Renal pelvis (tissue), 4 donors: ENCODE data around the gene UBE2QL1. TPM values are rescaled to one million over a fixed set of nuclear protein-coding genes. Genes with fewer than 3 reads are reported as not detected.

Experiments used
- DNase-seq: peaks from one replicate; pipeline ENCODE4 v3.0.0-alpha.2; 2013
- polyA plus RNA-seq, 3 donors: library from polyadenylated mRNA; unstranded; fragments of 120-200 nt; gene quantifications; one replicate each; pipeline ENCODE4 v1.2.1, GENCODE V29; 2013; ENCODE audit not compliant: insufficient read length in 3 of 3

UBE2QL1 gene
- polyA plus RNA-seq, 3 donors: 0.67 to 0.95 (median 0.82) TPM

- no peak for DNase-seq
These were observed 76.8 kb downstream of the UBE2QL1 start for GRCh38 chr5:6525422-6525821.

- peak; percentile 8 for DNase-seq
These were observed 77.3 kb downstream of the UBE2QL1 start for GRCh38 chr5:6525910-6526309.

DNA sequence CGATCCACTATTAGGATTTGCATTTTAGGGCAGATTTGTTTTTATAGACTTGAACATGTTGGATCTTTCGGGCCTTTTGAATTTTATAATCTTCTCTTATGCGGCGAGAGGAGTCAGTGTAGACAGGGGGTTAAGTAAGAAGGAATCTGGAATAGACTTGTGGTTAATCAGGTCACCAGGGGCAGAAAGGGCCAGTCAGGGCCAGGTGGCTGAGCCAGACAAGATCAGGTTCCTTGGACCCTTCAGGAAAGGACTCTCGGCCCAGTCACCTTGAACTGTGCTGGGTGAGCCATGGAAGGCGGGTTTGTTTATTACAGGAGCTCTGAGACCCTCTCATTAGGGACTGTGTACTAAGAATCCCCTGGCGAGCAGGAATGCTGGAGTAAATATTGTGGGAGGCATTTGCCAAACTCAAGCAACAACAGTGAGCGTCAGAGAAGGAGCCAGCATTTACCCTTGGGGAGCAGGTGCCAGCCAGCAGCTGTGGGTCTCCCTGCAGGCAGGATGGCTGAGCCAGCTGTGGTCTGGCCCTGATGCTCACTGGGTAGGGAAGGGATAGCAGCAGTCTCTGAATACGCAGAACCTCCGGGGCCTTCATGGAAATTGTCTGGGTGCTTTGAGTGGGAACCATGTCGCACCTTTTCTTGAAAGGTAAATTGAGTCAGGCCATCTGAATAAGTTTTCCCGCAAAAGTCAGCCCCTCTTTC, 79.2 kb downstream of the UBE2QL1 start:
- DNase-seq: no peak

- no peak for DNase-seq
These were observed 86.9 kb downstream of the UBE2QL1 start for GRCh38 chr5:6535594-6535993.

- no peak for DNase-seq
These were observed 90.4 kb downstream of the UBE2QL1 start for GRCh38 chr5:6539060-6539459.

DNA sequence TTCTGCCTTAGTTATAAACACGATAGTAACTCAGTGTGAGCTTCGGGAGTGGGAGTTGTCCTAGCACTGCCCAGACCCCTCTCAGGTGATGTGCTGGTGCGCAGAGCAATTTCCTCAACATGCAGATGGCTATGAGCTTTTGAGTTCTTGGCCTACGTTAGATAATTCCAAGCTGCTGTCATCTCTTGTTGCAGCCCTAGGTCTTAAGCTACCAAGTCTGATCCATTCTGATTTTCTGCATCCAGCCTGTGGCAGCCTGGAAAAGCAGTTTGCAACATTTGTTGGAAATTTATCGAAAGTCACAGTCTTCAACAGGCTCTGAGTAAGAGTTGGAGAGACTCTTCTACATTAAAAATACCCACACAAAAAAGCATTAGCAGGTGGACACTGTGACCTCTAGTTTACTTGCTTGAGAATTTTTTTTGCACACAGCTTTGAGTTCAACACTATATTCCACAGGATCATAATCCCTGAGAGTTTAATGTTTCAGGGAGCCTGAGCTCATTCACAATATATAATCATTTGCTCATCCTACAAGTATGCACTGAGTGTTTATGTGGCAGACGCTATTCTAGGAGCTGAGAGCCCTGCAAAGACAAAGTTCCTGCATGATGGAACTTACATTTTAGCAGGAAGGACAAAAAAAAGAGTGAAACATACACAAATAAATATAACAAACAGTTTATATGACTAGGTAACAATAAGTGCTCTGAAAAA, 91.6 kb downstream of the UBE2QL1 start:
- DNase-seq: no peak

- no peak for DNase-seq
These were observed 92.8 kb downstream of the UBE2QL1 start for GRCh38 chr5:6541256-6542013.

GRCh38 chr5:6542421-6543345, 94.0 kb downstream of the UBE2QL1 start:
- no peak for DNase-seq

DNA sequence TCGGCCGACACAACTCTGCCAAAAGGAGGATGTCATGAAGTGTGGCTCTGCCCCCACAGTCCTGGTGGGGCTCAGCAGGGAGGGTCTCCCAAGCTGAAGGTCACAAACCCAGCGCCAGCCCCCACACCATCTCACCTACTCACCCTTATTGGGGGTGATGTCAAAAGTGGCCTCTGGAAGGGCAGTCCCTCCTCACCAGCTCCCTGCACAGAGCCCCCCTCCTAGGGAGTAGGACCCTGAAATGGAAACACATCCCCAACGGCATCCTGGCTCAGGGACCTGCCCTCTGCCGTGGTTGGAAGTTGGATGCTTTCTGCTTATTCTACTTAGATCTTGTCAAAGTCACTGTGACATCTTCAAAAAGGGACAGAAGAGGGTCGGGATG, 94.7 kb downstream of the UBE2QL1 start:
- DNase-seq: no peak

DNA sequence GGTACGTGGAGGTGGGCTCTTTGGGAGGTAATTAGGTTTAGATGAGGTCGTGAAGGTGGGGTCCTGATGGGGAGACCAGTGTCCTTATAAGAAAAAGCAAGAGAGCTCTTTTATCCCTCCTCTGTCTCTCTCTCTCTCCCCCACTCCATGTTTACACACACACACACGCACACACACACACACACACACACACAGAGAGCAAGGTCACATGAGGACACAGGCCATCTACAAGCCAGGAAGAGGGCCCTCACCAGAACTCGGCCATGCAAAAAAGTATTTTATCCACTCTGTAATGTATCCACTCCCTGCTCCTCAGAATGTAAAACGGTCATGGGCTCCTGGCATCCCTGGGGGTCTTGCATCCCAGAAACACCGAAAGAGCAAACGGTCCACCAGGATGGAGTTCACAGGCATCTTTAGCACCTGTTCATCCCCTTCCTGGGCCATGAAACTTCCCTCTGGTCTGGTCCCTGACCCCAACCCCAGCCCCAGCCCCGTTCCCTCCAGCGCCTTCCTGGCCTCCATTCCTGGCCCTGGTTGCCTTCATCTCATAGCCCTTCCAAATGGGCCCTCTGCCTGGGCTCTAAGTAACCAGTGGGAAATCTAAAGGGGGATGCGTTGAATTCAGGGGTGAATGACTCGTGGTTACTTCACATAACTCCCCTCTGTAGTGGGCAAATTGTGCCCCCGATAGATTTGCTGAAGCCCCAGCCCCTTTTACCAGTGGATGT, 95.3 kb downstream of the UBE2QL1 start:
- no peak for DNase-seq

Other genes starting within 250 kb of the UBE2QL1 start
- gene MED10, start 70.3 kb upstream of the UBE2QL1 start, polyA plus RNA-seq: 10 to 100 TPM; 35.2 to 37.8 (median 37.5) TPM
- gene NSUN2, start 184.2 kb downstream of the UBE2QL1 start, polyA plus RNA-seq: 100 to 1,000 TPM in 1 of 3 donors, 10 to 100 TPM in 2; 46.1 to 101 (median 61.8) TPM
- 10 to 100 TPM; 11.6 to 12.5 (median 11.7) TPM for gene SRD5A1, start 184.6 kb downstream of the UBE2QL1 start, polyA plus RNA-seq